ENCODE data around the gene PDCL3.
A peak's percentile ranks its signal among the peaks of the same experiment; 100 is the strongest.

PDCL3 gene

GRCh38 chr2:100563407-100564247 is 834 bp downstream of the PDCL3 start:
- TF ChIP-seq, protein P1, sequence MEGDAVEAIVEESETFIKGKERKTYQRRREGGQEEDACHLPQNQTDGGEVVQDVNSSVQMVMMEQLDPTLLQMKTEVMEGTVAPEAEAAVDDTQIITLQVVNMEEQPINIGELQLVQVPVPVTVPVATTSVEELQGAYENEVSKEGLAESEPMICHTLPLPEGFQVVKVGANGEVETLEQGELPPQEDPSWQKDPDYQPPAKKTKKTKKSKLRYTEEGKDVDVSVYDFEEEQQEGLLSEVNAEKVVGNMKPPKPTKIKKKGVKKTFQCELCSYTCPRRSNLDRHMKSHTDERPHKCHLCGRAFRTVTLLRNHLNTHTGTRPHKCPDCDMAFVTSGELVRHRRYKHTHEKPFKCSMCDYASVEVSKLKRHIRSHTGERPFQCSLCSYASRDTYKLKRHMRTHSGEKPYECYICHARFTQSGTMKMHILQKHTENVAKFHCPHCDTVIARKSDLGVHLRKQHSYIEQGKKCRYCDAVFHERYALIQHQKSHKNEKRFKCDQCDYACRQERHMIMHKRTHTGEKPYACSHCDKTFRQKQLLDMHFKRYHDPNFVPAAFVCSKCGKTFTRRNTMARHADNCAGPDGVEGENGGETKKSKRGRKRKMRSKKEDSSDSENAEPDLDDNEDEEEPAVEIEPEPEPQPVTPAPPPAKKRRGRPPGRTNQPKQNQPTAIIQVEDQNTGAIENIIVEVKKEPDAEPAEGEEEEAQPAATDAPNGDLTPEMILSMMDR (IDR thresholded peaks at IDR 0.05; ENCODE audit: insufficient read depth, low read length, missing control alignments) = no peak
- POLR2A ChIA-PET = interaction anchor here (0.8 to 1.0 kb wide), 5 partner anchors 11 to 1136 kb away, joined by 3 to 6 read pairs (median 3); partner anchors contain the start of gene RPL31
- CTCF ChIA-PET = no interaction called here
- DNase-seq (ENCODE audit: low read depth, low spot score) = no peak
- H3K4me3 ChIP-seq (ENCODE audit: low read depth, low read length) = peak overlapping the region; percentile 93

GRCh38 chr2:100568989-100569388 is 6.2 kb downstream of the PDCL3 start:
- POLR2A ChIA-PET = no interaction called here
- TF ChIP-seq, protein P1 (IDR thresholded peaks at IDR 0.05; ENCODE audit: insufficient read depth, low read length, missing control alignments) = no peak
- no peak overlapping the region for H3K4me3 ChIP-seq (ENCODE audit: low read depth, low read length)
- CTCF ChIA-PET = no interaction called here
- DNase-seq (ENCODE audit: low read depth, low spot score) = no peak

DNA sequence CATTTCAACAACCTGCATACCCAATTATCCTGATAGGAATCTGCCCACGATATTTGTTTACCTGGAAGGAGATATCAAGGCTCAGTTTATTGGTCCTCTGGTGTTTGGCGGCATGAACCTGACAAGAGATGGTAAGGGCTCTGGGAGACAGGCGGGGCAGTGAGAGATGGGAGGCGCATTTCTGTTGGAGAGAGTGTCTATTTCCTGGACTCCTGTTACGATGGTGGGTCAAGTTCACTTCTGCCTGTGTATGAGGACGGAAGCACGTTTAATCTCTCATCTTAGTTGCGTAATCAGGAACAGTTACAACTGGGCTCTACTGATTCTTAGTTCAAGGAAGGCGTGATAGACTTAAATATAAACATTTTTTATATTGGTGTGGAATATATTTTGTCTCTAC is 8.9 kb downstream of the PDCL3 start:
- TF ChIP-seq, protein P1 (IDR thresholded peaks at IDR 0.05; ENCODE audit: insufficient read depth, low read length, missing control alignments) = no peak
- ChIA-PET POLR2A (no interaction called here), CTCF (no interaction called here)
- DNase-seq (ENCODE audit: low read depth, low spot score) = no peak
- no peak overlapping the region for H3K4me3 ChIP-seq (ENCODE audit: low read depth, low read length)

DNA sequence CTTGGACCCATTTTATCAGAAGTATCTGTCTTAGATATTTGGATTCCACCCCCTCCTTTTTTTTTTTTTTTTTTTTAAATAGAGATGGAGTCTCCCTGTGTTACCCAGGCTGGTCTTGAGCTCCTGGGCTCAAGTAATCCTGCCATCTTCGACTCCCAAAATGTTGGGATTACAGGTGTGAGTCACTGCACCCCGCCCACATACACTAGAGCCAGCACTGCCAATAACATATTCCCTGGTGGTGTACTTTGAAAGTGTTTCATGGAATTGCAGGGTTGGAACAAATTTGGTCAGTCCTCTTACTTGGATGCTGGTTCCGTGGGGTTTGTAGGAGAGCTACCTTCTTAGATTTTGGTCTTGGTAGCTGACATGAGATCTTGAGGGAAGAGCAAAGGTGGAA is 15.0 kb downstream of the PDCL3 start:
- TF ChIP-seq, protein P1 (IDR thresholded peaks at IDR 0.05; ENCODE audit: insufficient read depth, low read length, missing control alignments) = no peak
- ChIA-PET POLR2A (no interaction called here), CTCF (no interaction called here)
- no peak for DNase-seq (ENCODE audit: low read depth, low spot score)
- no peak overlapping the region for H3K4me3 ChIP-seq (ENCODE audit: low read depth, low read length)

GRCh38 chr2:100580367-100581276 is 17.8 kb downstream of the PDCL3 start:
- DNase-seq (ENCODE audit: low read depth, low spot score) = no peak
- ChIA-PET POLR2A (no interaction called here), CTCF (interaction anchor here (1.0 to 1.4 kb wide), 2 partner anchors 16 to 432 kb away, joined by 3 read pairs; no protein-coding TSS in a partner anchor)
- H3K4me3 ChIP-seq (ENCODE audit: low read depth, low read length) = no peak overlapping the region
- TF ChIP-seq, protein P1 (IDR thresholded peaks at IDR 0.05; ENCODE audit: insufficient read depth, low read length, missing control alignments) = no peak

- DNase-seq (ENCODE audit: low read depth, low spot score) = no peak
- POLR2A ChIA-PET = no interaction called here
- CTCF ChIA-PET = no interaction called here
- no peak overlapping the region for H3K4me3 ChIP-seq (ENCODE audit: low read depth, low read length)
- TF ChIP-seq, protein P1 (IDR thresholded peaks at IDR 0.05; ENCODE audit: insufficient read depth, low read length, missing control alignments) = no peak
Observed at GRCh38 chr2:100581277-100581612, 18.5 kb downstream of the PDCL3 start.

Measured in AG04449 (cell line).